Stimulated activated CD8-positive, alpha-beta memory T cell treated with anti-CD3 and anti-CD28 coated beads, Interleukin-7, amount 100 ng/mL, for 4 hours (primary cell): ENCODE results near the gene CYP51A1.
"Not testable (repeated sequence)": the region's sequence is repeated elsewhere in the genome, so short reads cannot be mapped to it uniquely, and the experiment has no call there.

ENCODE experiments used
- DNase-seq, 2 donors: peaks; one replicate each; pipeline ENCODE4 v3.0.0-alpha.2; 2020; ENCODE audit warnings: low read depth in 2 of 2

Gene CYP51A1

DNA sequence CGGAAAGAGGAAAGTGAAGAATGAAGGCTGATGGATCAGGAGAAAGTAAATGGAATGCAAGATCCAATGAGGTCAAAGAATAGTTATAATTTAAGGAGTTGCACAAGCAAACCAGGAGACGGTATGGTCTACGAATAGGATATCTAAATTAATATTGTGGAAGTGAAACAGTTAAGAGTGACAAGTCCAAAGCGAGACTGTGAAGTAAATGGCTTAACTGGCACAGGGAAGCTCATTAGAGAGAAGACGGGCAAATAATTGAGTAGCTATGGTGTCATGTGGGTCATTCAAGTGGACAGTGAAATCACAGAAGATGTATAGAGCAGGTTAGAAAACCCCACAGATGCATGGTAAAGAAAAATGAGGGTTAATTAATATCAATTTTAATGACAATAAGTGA, 3.2 kb downstream of the CYP51A1 start:
- DNase-seq = no peak

DNA sequence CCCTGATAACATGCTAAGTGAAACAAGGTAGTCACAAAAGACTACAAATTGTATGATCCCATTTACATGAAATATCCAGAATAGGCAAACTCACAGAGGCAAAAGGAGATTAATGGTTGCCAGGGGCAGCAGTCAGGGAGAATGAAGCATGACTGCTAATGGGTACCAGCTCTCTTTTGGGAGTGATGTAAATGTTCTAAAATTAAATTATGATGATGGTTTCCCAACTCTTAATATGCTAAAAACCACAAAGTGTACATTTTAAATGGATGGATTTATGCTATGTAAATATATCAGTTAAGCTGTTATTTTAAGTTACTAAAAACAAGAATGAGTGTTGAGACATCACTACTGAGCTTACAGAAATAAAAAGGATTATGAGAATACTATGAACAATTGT, 12.6 kb downstream of the CYP51A1 start:
- DNase-seq = no peak

DNA sequence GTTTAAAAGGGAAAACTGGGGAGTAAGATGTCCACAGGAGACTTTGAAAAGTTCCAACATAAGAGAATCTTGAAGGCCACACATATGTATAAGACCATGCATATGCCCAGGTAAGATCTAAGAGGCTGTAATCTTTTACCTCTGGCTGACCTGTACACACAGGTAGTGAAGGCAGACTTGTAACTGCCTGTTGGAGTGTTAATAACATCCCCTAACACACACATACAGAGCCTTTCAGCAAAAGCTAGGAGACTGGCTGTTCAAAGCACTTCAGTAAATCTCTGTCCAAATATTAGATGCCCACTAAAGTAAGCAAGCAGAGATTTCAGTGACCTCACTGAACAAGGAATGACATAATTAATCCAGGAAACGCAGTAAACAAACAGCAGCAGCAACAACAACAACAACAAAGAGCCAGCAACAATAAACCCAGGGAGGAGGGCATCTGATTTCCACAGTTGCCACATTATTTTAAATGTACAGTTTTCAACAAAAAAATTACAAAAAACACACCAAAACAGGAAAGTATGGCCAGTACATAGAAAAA, 15.0 kb downstream of the CYP51A1 start:
- no peak for DNase-seq

DNA sequence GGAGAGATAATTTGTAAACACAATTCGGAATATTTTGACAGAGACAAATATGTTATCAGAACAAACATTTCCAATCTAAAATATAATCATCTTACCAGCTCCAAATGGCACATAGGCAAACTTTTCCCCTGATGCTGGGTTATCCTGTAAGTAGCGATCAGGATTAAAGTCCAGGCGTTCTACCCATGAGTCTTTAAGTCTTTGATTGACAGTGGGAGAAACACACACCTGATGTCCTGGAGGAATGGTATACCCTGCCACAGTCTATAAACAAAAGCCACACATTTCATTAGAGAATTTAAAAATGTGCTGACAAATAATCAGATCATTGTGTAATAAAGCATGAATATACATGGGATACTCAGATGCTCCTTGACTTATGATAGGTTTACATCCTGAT, 17.3 kb downstream of the CYP51A1 start:
- DNase-seq = no peak

DNA sequence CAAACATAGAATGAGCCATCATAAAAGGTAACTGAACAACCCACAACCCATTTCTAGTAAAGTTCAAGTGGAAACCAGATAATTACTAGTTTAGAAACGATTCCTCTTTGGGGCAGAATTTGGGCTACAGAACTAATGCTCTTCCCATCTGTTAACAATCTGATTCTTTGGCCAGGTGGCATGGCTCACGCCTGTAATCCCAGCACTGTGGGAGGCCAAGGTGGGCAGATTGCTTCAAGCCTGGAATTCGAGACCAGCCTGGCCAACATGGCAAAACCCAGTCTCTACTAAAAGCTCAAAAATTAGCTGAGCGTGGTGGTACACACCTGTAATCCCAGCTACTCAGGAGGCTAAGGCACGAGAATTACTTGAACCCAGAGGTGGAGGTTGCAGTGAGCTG, 18.5 kb downstream of the CYP51A1 start:
- no peak for DNase-seq

DNA sequence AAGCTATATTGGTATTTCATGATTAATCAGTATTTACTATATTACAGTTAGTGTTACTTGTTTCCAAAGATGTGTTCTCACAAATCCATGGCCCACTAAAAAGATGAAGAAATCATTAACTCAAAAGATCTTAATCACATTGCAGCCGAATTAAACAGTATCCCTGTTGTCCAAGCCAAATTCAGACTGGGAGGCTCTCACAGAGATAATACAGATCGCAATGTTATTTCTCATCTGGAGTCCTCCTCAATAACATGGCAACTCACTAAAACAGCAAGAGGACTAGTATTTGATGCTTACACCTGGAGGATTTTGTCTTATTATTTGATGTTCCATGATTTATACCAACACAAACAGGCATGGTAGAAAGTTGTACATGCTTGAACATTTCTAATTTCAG, 23.4 kb downstream of the CYP51A1 start:
- DNase-seq = no peak

DNA sequence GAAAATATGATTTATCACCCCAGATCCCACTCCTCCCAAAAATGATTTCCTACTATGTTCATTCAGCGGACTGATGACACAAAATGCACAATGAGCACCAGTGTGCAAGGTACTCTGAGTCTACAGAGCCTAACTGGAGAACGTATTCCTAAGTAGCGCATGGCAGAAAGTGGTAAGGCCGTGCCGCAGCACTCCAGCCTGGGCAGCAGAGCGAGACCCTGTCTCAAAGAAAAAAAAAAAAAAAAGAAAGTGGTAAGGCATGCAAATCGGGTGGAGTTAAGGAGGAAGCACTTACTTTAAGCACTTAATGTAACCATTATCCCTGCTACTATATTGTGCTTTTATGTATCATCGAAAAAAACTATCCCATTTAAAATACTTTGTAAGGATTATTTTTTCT, 25.5 kb downstream of the CYP51A1 start:
- no peak for DNase-seq

DNA sequence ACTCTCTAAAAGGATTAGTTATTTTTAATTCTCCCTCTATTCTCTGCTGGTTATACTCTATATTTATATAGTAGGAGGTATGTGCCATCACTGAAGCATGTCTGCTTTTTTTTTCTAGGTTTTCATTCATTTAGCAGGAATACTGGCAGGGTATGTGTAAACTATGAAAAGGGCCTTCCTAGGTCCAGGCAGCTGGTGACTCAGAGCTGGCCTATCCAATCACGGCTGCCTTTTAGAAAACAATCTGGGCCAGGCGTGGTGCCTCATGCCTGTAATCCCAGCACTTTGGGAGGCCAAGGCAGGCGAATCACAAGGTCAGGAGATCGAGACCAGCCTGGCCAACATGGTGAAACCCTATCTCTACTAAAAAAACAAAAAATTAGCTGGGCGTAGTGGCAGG, 31.4 kb downstream of the CYP51A1 start:
- DNase-seq = not testable (repeated sequence)

DNA sequence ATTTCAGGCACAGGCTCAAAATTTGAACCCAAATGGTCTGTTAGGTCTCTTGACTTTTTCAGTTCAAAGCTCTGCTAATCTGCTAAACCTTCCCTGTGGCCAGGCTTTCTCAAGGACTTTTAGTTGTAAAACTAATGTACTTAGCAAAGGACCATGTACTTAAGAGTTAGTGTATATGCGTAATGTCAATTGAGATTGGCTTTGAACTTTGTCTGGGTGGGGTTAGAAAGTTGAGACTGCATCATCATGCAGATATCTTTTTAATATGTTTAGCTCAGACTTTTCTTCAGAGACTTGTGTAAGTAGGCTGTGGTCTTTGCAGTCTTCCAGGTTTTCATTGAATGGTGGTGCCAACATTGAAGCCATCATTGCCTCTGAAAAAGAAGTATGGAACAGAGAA, 33.7 kb downstream of the CYP51A1 start:
- DNase-seq = no peak

DNA sequence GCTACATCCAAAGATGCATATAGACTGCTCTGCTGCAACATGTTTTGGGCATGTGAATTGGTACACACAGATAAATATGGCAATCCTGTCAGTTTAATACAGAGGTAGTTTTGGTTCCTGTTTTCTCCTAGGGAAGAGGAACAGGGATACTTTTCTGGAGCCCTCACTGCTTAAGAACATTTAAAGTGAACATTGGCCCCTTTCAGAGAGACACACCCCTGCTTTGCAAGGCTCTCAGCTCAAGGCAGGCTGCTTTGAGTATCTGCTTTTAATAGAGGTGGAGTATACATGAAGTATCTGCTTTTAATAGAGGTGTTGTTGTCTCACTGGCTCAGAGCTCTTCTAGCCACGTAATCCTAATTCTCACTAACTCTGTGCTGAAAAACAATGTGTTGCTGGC, 38.9 kb downstream of the CYP51A1 start:
- no peak for DNase-seq

DNA sequence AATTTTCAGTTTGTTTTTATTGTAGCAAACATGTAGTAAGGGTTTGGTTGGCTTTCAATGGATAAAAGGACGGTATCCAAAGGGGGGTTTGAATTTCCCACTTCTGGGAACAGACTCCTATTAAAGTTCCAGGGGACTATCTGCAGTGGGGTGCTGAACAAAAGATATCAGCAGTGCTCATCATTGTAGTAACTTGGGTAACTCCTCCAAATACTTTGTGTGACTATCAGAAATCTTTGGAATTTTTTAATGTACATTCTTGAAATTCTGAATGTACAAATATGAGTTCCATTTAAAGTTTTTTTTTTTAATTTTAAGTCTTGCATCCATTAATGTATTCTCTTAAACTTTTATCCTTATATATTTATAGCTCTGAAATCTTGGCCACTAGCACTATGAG, 42.1 kb downstream of the CYP51A1 start:
- DNase-seq = no peak

DNA sequence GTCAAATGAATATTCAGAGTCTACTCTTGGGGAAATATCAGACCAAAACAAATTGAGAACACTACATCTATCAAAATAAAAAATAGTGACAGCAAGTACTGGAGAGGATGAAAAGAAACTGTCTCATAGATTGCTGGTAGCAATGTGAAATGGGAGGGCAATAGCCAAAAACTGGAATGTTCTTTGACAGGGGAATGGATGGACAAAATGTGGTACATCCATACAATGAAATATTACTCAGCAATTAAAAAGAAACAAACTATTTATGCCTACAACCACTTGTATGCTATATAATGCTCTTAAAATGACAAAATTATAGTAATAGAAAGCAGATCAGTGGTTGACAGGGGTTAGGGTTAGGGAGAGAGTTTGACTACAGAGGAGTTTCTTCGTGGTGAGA, 46.0 kb downstream of the CYP51A1 start:
- no peak for DNase-seq

DNA sequence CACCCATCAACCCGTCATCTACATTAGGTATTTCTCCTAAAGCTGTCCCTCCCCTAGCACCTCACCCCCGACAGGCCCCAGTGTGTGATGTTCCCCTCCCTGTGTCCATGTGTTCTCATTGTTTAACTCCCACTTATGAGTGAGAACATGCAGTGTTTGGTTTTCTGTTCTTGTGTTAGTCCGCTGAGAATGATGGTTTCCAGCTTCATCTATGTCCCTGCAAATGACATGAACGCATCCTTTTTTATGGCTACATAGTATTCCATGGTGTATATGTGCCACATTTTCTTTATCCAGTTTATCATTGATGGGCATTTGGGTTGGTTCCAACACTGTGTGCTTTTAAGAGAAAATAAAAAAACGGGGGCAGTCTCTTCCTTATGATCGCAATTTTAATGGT, 50.4 kb downstream of the CYP51A1 start:
- not testable (repeated sequence) for DNase-seq

DNA sequence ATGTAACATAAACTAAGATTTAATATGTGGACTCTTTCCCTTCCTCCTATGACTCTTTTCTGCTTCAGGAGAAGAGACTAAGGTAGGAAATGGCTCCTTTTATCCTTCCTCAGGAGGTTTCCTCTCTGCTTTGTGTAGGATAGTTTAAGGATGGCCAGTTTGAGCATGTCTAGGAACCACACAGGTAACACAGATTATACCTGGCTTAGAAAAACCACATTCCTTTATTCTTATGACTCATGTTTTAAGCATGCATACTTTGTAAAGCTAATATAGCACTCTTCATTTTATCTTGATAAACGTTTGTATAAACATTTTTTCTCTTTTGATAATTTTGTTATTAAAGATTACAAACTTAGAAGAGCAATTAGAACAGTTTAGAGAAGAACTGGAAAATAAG, 57.8 kb downstream of the CYP51A1 start:
- DNase-seq = no peak

DNA sequence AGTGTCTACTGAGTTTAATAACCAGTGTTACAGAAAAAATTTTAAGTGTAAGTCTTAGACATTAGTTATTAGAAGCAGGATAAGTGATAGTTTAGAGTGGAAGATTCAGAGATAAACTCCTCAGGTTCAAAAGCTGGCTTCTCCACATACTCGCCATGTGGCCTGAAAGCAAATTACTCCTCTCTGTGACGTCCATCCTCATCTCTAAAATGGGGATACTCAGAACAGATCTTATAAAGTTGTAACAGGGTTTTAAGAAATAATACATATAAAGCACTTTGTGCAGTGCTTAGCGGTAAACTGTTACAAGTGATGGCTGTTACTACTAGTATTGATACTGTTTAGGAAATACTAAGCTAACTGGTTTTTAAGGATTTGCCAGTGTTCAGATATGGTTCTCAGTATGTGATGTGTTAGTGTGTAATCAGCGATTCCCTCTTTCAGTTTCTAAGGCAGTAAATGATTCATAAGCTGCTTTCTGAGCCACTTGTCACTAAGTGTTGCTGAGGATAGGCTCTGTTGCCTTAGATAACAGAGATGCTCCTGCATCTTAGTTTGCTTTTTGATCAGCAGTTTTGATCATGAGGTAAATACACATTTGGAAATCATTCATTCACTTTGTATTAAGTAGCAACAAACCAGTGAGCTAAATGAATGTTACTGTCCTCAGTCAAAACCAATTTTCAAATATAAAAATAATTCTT, 58.7 kb downstream of the CYP51A1 start:
- DNase-seq = no peak

DNA sequence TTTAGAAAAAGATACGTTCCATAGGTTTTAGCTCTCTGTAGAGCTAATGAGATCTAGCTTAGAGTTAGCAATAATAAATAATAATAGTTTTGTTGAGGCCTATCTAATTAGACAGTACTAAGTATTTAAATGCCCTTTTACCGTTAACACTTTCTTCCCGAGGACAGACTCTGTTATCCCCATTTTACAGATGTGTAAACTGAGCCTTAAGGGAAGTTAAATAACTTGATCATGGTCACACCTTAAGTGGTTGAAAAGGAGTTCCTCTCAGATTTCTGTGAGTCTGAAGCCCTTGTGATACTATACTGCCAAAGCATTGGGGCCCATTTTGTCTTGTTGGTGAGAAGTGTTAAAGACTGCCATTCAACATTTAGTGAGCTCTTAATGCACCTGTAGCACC, 61.6 kb downstream of the CYP51A1 start:
- DNase-seq = no peak

DNA sequence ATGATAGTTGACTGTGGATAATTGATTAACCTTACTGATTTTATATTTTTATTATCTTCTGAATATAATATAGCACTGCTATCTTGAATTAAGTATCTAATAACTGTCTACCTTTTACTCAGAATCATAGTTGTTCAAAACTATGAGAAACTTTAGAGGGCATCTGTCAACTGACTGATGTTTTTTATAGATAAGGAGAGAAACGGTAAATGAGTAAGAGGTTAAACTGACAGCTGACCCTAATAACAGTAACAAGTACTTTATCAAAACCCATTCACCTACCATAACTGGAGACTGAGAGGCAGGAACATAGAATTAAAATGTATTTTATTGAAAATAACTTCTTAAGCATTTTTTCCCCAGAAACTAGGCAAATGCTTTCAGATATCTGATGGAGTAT, 62.2 kb downstream of the CYP51A1 start:
- no peak for DNase-seq

DNA sequence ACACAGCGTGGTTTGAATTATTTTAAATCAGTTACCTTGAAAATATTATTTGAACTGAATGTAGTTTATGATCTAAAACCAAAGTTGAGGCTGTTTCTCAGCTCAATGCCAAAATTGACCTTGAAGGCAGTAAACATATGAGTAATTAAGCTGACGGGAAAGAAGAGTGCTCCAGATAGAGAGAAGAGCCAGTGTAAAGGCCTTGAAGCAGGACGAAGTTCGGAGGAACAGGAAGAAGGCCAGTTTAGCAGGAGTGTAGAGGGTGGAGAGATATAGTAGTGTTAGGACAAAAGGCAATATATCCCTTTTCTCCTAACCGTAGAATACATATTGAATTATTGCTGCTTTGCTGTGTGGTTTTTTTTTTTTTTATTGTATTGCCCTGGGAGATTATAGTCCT, 63.2 kb downstream of the CYP51A1 start:
- DNase-seq = no peak

DNA sequence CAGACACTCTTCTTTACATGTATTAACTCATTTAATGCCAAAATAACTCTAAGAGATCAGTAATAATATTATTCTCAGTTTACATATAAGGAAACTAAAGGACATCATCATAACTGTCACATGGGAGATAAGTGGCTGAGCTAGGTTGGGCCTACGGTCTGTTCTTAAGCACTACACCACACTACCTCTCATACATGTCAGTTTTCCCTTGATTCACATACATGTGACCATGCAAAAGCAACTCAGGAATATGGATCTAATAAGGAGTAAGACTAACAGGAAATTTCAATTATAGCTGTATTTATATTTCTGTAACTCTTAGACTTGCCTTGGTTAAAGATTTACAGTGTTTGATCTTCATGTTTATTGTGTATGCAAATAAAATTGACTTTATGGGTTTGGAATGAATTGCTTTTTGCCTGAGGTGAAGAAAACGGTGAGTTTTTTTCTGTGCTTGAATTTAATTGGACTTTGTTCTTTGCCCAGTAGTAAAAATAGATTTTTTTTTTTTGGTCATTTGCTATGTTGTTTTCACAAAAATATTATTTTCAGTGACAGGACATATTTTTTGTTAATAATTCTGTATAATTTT, 69.7 kb downstream of the CYP51A1 start:
- DNase-seq = no peak
